IMR-90 (cell line): ENCODE results near the gene COL3A1. TPM values are rescaled to one million over a fixed set of nuclear protein-coding genes. Genes with fewer than 3 reads are reported as not detected.

Experiments used
- ATAC-seq: fragments of 200-7000 bp; cut with Tn5 transposase; 2 replicates; pipeline ENCODE4 v1.9.1; 2020; ENCODE audit warnings: low read depth, mild to moderate bottlenecking, moderate library complexity
- BruUV-seq: library from RNA; stranded (reverse); fragments of 400-500 nt; replicated peaks from 2 replicates; lab custom pipeline; 2021; lab: Mats Ljungman, UMichigan
- CTCF ChIA-PET: fragments of 300-600 bp; formaldehyde crosslinking; extraction: SDS; loops from one replicate; lab custom pipeline; 2021; ENCODE audit warnings: antibody characterized with exemption; lab: Yijun Ruan, JAX
- POLR2A ChIA-PET: fragments of 300-600 bp; sonication (Branson Sonifier 250); formaldehyde crosslinking; loops from one replicate; lab custom pipeline; 2022; ENCODE audit warnings: antibody characterized with exemption; ENCODE audit not compliant: unreplicated experiment; lab: Charles Lee
- DNase-seq: peaks from one replicate; pipeline ENCODE4 v3.0.0; 2013
- H2AFZ ChIP-seq: replicated peaks from 2 replicates; pipeline ENCODE3; 2013; ENCODE audit warnings: low read length, mild to moderate bottlenecking; ENCODE audit not compliant: poor library complexity
- H2AK5ac ChIP-seq: 2 replicates; pipeline ENCODE4 v1.6.1; 2013; ENCODE audit warnings: low read depth, low read length, inconsistent platforms
- H2AK9ac ChIP-seq: replicated peaks from 2 replicates; pipeline ENCODE3; 2013; ENCODE audit warnings: mild to moderate bottlenecking, low read depth, low read length, moderate library complexity; ENCODE audit not compliant: poor library complexity
- H2BK120ac ChIP-seq: 2 replicates; pipeline ENCODE4 v1.6.1; 2013; ENCODE audit warnings: low read depth, low read length, inconsistent platforms
- H2BK15ac ChIP-seq: 3 replicates; pipeline ENCODE4 v1.6.1; 2013; ENCODE audit warnings: low read depth, low read length, inconsistent platforms
- H2BK20ac ChIP-seq: 2 replicates; pipeline ENCODE4 v1.6.1; 2013; ENCODE audit warnings: low read depth, mild to moderate bottlenecking, inconsistent platforms, low read length, moderate library complexity
- H2BK5ac ChIP-seq: 2 replicates; pipeline ENCODE4 v1.6.1; 2013; ENCODE audit warnings: mild to moderate bottlenecking, low read depth, low read length, inconsistent platforms; ENCODE audit not compliant: poor library complexity, severe bottlenecking
- H3K14ac ChIP-seq: replicated peaks from 2 replicates; pipeline ENCODE4 v1.6.1; 2013; ENCODE audit warnings: low read depth, low read length, inconsistent platforms
- H3K18ac ChIP-seq: 2 replicates; pipeline ENCODE4 v1.6.1; 2013; ENCODE audit warnings: low read depth, low read length, control low read depth
- H3K23ac ChIP-seq: 2 replicates; pipeline ENCODE4 v1.6.1; 2013; ENCODE audit warnings: low read depth, low read length, inconsistent platforms
- H3K27ac ChIP-seq: 2 replicates; pipeline ENCODE4 v1.5.1; 2013; ENCODE audit warnings: mild to moderate bottlenecking, control low read depth, low read length; ENCODE audit not compliant: insufficient read depth
- H3K27me3 ChIP-seq: 2 replicates; pipeline ENCODE4 v1.6.1; 2013; ENCODE audit warnings: low read length; ENCODE audit not compliant: control insufficient read depth, insufficient read depth
- H3K36me3 ChIP-seq: 2 replicates; pipeline ENCODE4 v1.6.1; 2013; ENCODE audit warnings: low read length, mixed read lengths; ENCODE audit not compliant: control insufficient read depth, insufficient read depth
- H3K4ac ChIP-seq: 2 replicates; pipeline ENCODE4 v1.6.1; 2013; ENCODE audit warnings: low read depth, low read length, inconsistent platforms
- H3K4me1 ChIP-seq: 2 replicates; pipeline ENCODE4 v1.6.1; 2013; ENCODE audit warnings: low read length, mixed read lengths; ENCODE audit not compliant: control insufficient read depth, insufficient read depth
- H3K4me2 ChIP-seq: 2 replicates; pipeline ENCODE4 v1.6.1; 2013; ENCODE audit warnings: low read depth, mild to moderate bottlenecking, control low read depth, low read length, moderate library complexity
- H3K4me3 ChIP-seq: 2 replicates; pipeline ENCODE4 v1.5.1; 2013; ENCODE audit warnings: low read depth, mild to moderate bottlenecking, control low read depth, low read length, moderate library complexity; ENCODE audit not compliant: insufficient read depth
- H3K56ac ChIP-seq: 2 replicates; pipeline ENCODE4 v1.6.1; 2013; ENCODE audit warnings: low read length, inconsistent platforms; ENCODE audit not compliant: insufficient read depth; ENCODE audit errors: extremely low read depth
- H3K79me1 ChIP-seq, 2 experiments: 2 replicates each; pipeline ENCODE4 v1.6.1; 2013; ENCODE audit warnings: low read length in 2 of 2, inconsistent platforms in 1 of 2, low read depth in 1 of 2
- H3K9ac ChIP-seq: 2 replicates; pipeline ENCODE4 v1.6.1; 2013; ENCODE audit warnings: low read depth, low read length, control low read depth
- H3K9me1 ChIP-seq: 2 replicates; pipeline ENCODE4 v1.6.1; 2013; ENCODE audit warnings: low read length, inconsistent platforms; ENCODE audit not compliant: insufficient read depth
- H3K9me3 ChIP-seq: 2 replicates; pipeline ENCODE4 v1.6.1; 2013; ENCODE audit warnings: low read length; ENCODE audit not compliant: control insufficient read depth, insufficient read depth
- H4K20me1 ChIP-seq: 2 replicates; pipeline ENCODE4 v1.6.1; 2013; ENCODE audit warnings: low read length, inconsistent platforms; ENCODE audit not compliant: insufficient read depth
- H4K5ac ChIP-seq: 2 replicates; pipeline ENCODE4 v1.6.1; 2013; ENCODE audit warnings: mild to moderate bottlenecking, low read depth, low read length, control low read depth
- H4K8ac ChIP-seq, 2 experiments: 2 replicates each; pipeline ENCODE4 v1.6.1; 2013; ENCODE audit warnings: low read depth in 2 of 2, low read length in 2 of 2, control low read depth in 1 of 2, inconsistent platforms in 1 of 2
- H4K91ac ChIP-seq: 2 replicates; pipeline ENCODE4 v1.6.1; 2013; ENCODE audit warnings: low read depth, low read length, inconsistent platforms; ENCODE audit not compliant: insufficient read depth
- BHLHE40 ChIP-seq: fragments of 150-350 bp; IDR thresholded peaks from 2 replicates; pipeline ENCODE4 v1.6.1; 2016; ENCODE audit warnings: mild to moderate bottlenecking, low read depth, low read length
- CEBPB ChIP-seq: IDR thresholded peaks from 2 replicates; pipeline ENCODE4 v1.6.1; 2012; ENCODE audit warnings: low read depth, low read length, improper control_type of control experiment
- CHD1 ChIP-seq: IDR thresholded peaks from 2 replicates; pipeline ENCODE4 v1.6.1; 2012; ENCODE audit warnings: low read depth, low read length, improper control_type of control experiment
- ELK1 ChIP-seq: fragments of 150-350 bp; IDR thresholded peaks from 2 replicates; pipeline ENCODE4 v1.6.1; 2016; ENCODE audit warnings: low read depth, mild to moderate bottlenecking, low read length, moderate library complexity, borderline replicate concordance
- FOS ChIP-seq: fragments of 150-350 bp; IDR thresholded peaks from 2 replicates; pipeline ENCODE4 v1.6.1; 2016; ENCODE audit warnings: low read depth, low read length
- MAFK ChIP-seq: IDR thresholded peaks from 2 replicates; pipeline ENCODE4 v1.6.1; 2012; ENCODE audit warnings: low read depth, low read length, improper control_type of control experiment
- MAZ ChIP-seq: IDR thresholded peaks from 2 replicates; pipeline ENCODE4 v1.6.1; 2012; ENCODE audit warnings: low read depth, mild to moderate bottlenecking, low read length, improper control_type of control experiment, moderate library complexity, borderline replicate concordance
- MXI1 ChIP-seq: IDR thresholded peaks from 2 replicates; pipeline ENCODE4 v1.6.1; 2012; ENCODE audit warnings: low read depth, mild to moderate bottlenecking, low read length, moderate library complexity, borderline replicate concordance
- NFE2L2 ChIP-seq: fragments of 150-350 bp; IDR thresholded peaks from 2 replicates; pipeline ENCODE4 v1.6.1; 2016; ENCODE audit warnings: low read depth, mild to moderate bottlenecking, low read length
- RAD21 ChIP-seq: IDR thresholded peaks from 2 replicates; pipeline ENCODE4 v1.6.1; 2012; ENCODE audit warnings: low read length, improper control_type of control experiment
- RFX5 ChIP-seq: IDR thresholded peaks from 2 replicates; pipeline ENCODE4 v1.8.0; 2012; ENCODE audit warnings: low read depth, mild to moderate bottlenecking, low read length, moderate library complexity
- WGBS, 2 experiments: methylation state at CpG; one replicate each; pipeline versions ENCODE4 v1.1.5 to v1.1.7; 2013; ENCODE audit warnings: missing lambda C conversion rate in 2 of 2; ENCODE audit not compliant: insufficient read length in 1 of 2; ENCODE audit errors: extremely low coverage in 2 of 2; 5-methylcytosine and 5-hydroxymethylcytosine counted together
- dilution Hi-C: fragments of 300-500 bp; cut with HindIII; formaldehyde crosslinking; loops from one replicate; pipeline ENCODE4 v1.14.3; 2018; ENCODE audit warnings: low sequenced_read_pairs; ENCODE audit not compliant: unreplicated experiment
- in situ Hi-C: fragments of 300-500 bp; cut with MboI; formaldehyde crosslinking; loops from 3 replicates; pipeline ENCODE4 v1.14.3; 2019; ENCODE audit warnings: low sequenced_read_pairs, inconsistent platforms, mixed read lengths
- intact Hi-C: fragments of 100-400 bp; cut with micrococcal nuclease; formaldehyde crosslinking; loops from 2 replicates; pipeline ENCODE4 v1.10.0; 2022
- polyA plus RNA-seq, 3 experiments: library from polyadenylated mRNA; depleted of rRNA; stranded (reverse); fragments of >200 nt; gene quantifications; 2 replicates each; pipeline ENCODE4 v1.2.3, GENCODE V29; 2012; ENCODE audit warnings: low replicate concordance in 1 of 3
- total RNA-seq: library from RNA; depleted of rRNA; stranded (reverse); fragments of >200 nt; gene quantifications from 2 replicates; pipeline ENCODE4 v1.2.3, GENCODE V29; 2012
- TF ChIP-seq, protein P1 (sequence below): fragments of 150-350 bp; IDR thresholded peaks from 2 replicates; pipeline ENCODE4 v1.6.1; 2017; ENCODE audit warnings: mild to moderate bottlenecking, antibody characterized with exemption, low read length, low read depth
- TF ChIP-seq, protein P2 (sequence below): conservative IDR thresholded peaks from 2 replicates; pipeline ENCODE4 v1.5.1; 2012; ENCODE audit warnings: mild to moderate bottlenecking, low read depth, low read length, improper control_type of control experiment

The COL3A1 gene
- total and polyA plus RNA-seq, 2 of the 4 experiments (the other 2 are of a cell fraction): 402 to 408 TPM

DNA sequence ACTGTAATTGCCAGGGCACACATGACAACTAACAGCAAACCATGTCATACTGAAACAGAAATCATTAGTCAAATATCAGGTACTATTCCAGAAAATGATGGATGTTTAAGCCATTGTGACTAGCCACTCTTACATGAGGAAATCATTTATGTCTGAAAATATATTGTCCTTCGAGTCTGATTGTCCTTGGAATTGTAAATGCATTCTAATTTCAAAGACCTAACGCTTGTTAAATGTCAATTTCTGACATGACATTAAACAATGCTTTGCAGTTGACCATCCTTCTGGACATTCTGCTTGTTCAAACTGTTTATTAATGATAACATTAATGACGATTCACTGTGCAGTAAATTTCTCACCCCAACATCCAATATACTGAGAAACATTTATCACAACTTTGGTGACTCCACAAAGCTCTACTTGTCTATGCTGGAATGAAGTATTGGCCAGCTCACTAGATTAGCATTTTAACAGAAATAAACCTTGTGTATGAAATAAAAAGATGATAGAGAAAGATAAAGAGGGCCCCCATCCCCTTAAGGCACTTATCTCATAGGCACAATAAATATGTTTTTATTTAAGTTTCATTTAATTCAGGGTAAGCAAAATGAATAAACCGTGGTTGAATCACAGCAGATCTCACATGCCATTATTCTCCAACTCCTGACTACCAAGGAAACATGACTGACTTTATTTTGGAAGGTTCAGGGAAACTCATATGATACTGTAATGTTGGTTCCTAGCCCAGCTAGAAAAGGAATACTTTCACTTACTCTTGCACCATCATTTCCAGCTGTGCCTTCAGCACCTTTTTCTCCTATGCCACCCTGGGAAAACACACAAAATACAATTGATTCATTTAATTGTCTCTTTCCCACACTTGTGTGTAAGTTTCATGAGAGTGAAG, 82.3 kb downstream of the COL3A1 start:
- Histone ChIP-seq H3K9me3 (no peaks in the 10 kb centered on the region), H3K23ac (peak overlapping the region; percentile 77; the same call in 1 of the 2 replicates), H3K4me2 (no peak overlapping the region), H4K91ac (peak overlapping the region; percentile 30; the same call in 1 of the 2 replicates), H4K8ac (peak overlapping the region in 1 of 2 experiments; percentile 80; a peak in 2 of 4 replicates), H2AFZ (no peak overlapping the region), H3K18ac (peak overlapping the region; percentile 18; the same call in 1 of the 2 replicates), H3K79me1 (peaks cover 21 to 38% of the 10 kb centered on the region in 2 experiments), H3K4me3 (no peak overlapping the region), H3K4me1 (peaks cover 2% of the 10 kb centered on the region; the same call in 1 of the 2 replicates), H2BK15ac (peak overlapping the region; percentile 57; the same call in 1 of the 3 replicates), H2BK120ac (peak overlapping the region; percentile 78), H2AK5ac (peak overlapping the region; percentile 53), H3K9me1 (peaks cover 7% of the 10 kb centered on the region; the same call in 1 of the 2 replicates), H3K14ac (peak overlapping the region; percentile 89), H3K27ac (no peak overlapping the region; the same call in 1 of the 2 replicates), H3K9ac (no peak overlapping the region), H3K4ac (peak overlapping the region; percentile 84), H2BK20ac (peak overlapping the region; percentile 57; the same call in 1 of the 2 replicates), H3K56ac (0 out of 2 replicates have a peak overlapping the region, but pooled peaks have one; percentile 23), H3K27me3 (no peaks in the 10 kb centered on the region), H4K20me1 (no peaks in the 10 kb centered on the region), H3K36me3 (peaks cover 42% of the 10 kb centered on the region), H2AK9ac (no peak overlapping the region), H4K5ac (peak overlapping the region; percentile 9; the same call in 1 of the 2 replicates), H2BK5ac (peak overlapping the region; percentile 91)
- WGBS, 2 experiments: no CpG with 5 or more reads among the region's 4 CpGs
- no TSS peak for BruUV-seq
- dilution Hi-C loops (no loop called here), intact Hi-C loops (no loop called here), in situ Hi-C loops (no loop called here)
- POLR2A ChIA-PET: no interaction called here
- DNase-seq (peak; percentile 48), ATAC-seq (peak; percentile 19; the same call in 1 of the 2 replicates)
- CTCF ChIA-PET: no interaction called here
- TF ChIP-seq, protein P1, sequence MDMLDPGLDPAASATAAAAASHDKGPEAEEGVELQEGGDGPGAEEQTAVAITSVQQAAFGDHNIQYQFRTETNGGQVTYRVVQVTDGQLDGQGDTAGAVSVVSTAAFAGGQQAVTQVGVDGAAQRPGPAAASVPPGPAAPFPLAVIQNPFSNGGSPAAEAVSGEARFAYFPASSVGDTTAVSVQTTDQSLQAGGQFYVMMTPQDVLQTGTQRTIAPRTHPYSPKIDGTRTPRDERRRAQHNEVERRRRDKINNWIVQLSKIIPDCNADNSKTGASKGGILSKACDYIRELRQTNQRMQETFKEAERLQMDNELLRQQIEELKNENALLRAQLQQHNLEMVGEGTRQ: no peak
- TF ChIP-seq MAFK: no peak
- no peak for TF ChIP-seq CEBPB
- TF ChIP-seq, protein P2, sequence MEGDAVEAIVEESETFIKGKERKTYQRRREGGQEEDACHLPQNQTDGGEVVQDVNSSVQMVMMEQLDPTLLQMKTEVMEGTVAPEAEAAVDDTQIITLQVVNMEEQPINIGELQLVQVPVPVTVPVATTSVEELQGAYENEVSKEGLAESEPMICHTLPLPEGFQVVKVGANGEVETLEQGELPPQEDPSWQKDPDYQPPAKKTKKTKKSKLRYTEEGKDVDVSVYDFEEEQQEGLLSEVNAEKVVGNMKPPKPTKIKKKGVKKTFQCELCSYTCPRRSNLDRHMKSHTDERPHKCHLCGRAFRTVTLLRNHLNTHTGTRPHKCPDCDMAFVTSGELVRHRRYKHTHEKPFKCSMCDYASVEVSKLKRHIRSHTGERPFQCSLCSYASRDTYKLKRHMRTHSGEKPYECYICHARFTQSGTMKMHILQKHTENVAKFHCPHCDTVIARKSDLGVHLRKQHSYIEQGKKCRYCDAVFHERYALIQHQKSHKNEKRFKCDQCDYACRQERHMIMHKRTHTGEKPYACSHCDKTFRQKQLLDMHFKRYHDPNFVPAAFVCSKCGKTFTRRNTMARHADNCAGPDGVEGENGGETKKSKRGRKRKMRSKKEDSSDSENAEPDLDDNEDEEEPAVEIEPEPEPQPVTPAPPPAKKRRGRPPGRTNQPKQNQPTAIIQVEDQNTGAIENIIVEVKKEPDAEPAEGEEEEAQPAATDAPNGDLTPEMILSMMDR: no peak
- no peak for TF ChIP-seq MAZ
- no peak for TF ChIP-seq BHLHE40
- TF ChIP-seq ELK1: no peak
- no peak for TF ChIP-seq NFE2L2
- TF ChIP-seq CHD1: no peak
- TF ChIP-seq RAD21: no peak
- no peak for TF ChIP-seq RFX5
- TF ChIP-seq FOS: no peak
- TF ChIP-seq MXI1: no peak
